GM12891 (cell line): Measurements from ENCODE around the gene CILP2.

Experiments
- DNase-seq: peaks from one replicate; pipeline ENCODE4 v3.0.0; 2011; ENCODE audit warnings: low spot score; ENCODE audit not compliant: insufficient read length
- FAIRE-seq: peaks from 2 replicates; lab custom pipeline; 2011; peaks lifted over from hg19 to GRCh38; lab: Jason Lieb, UNC
- PAX5 ChIP-seq: IDR thresholded peaks from 2 replicates; pipeline ENCODE4 v1.6.1; 2011; ENCODE audit warnings: low read length, moderate library complexity, mild to moderate bottlenecking; ENCODE audit not compliant: insufficient read depth, severe bottlenecking
- POLR2A ChIP-seq: IDR thresholded peaks from 2 replicates; pipeline ENCODE4 v1.6.1; 2011; ENCODE audit warnings: low read depth, low read length, control low read depth
- POLR2AphosphoS5 ChIP-seq: IDR thresholded peaks from 2 replicates; pipeline ENCODE4 v1.6.1; 2011; ENCODE audit warnings: low read depth, low read length, control low read depth
- POU2F2 ChIP-seq: IDR thresholded peaks from 2 replicates; pipeline ENCODE4 v1.6.1; 2011; ENCODE audit warnings: low read depth, mild to moderate bottlenecking, control low read depth, low read length, moderate library complexity
- SPI1 ChIP-seq: IDR thresholded peaks from 2 replicates; pipeline ENCODE4 v1.6.1; 2011; ENCODE audit warnings: low read depth, low read length, control low read depth
- TAF1 ChIP-seq: IDR thresholded peaks from 2 replicates; pipeline ENCODE4 v1.6.1; 2011; ENCODE audit warnings: low read depth, low read length, control low read depth

The CILP2 gene

GRCh38 chr19:19495614-19496603 is 42.2 kb upstream of the CILP2 start:
- TF ChIP-seq PAX5 (no peak), POLR2A (no peak), POLR2AphosphoS5 (no peak)
- FAIRE-seq (no peak), DNase-seq (no peak)

GRCh38 chr19:19498255-19498991 is 39.6 kb upstream of the CILP2 start:
- FAIRE-seq (no peak), DNase-seq (no peak)
- no peak for TF ChIP-seq POU2F2
- TF ChIP-seq PAX5 = no peak
- no peak for TF ChIP-seq TAF1
- TF ChIP-seq POLR2A = no peak
- no peak for TF ChIP-seq POLR2AphosphoS5
- no peak for TF ChIP-seq SPI1

- FAIRE-seq = no peak
- TF ChIP-seq POLR2AphosphoS5 = no peak
- no peak for DNase-seq
Observed at GRCh38 chr19:19499272-19499995, 38.6 kb upstream of the CILP2 start.

GRCh38 chr19:19500975-19501644 is 37.0 kb upstream of the CILP2 start:
- TF ChIP-seq POU2F2 = no peak
- no peak for TF ChIP-seq POLR2A
- TF ChIP-seq POLR2AphosphoS5 = no peak
- TF ChIP-seq SPI1 = no peak
- no peak for TF ChIP-seq PAX5
- TF ChIP-seq TAF1 = no peak
- DNase-seq (no peak), FAIRE-seq (no peak)

- DNase-seq (no peak), FAIRE-seq (no peak)
- TF ChIP-seq POU2F2 (no peak), TAF1 (no peak), SPI1 (no peak), POLR2A (no peak), POLR2AphosphoS5 (no peak), PAX5 (no peak)
Observed at GRCh38 chr19:19501798-19502197, 36.3 kb upstream of the CILP2 start.

GRCh38 chr19:19502281-19502680 is 35.8 kb upstream of the CILP2 start:
- FAIRE-seq (no peak), DNase-seq (no peak)

GRCh38 chr19:19502808-19503602 is 35.1 kb upstream of the CILP2 start:
- no peak for DNase-seq
- TF ChIP-seq TAF1 = no peak
- no peak for TF ChIP-seq POLR2AphosphoS5
- no peak for TF ChIP-seq PAX5
- FAIRE-seq = no peak

More at GRCh38 chr19:19502281-19502680, 35.8 kb upstream of the CILP2 start:
- TF ChIP-seq POLR2AphosphoS5 (no peak), TAF1 (no peak), PAX5 (no peak), POLR2A (no peak), SPI1 (no peak), POU2F2 (no peak)

- FAIRE-seq = no peak
- no peak for DNase-seq
- TF ChIP-seq POU2F2 = no peak
- TF ChIP-seq TAF1 = no peak
- TF ChIP-seq POLR2A = no peak
- TF ChIP-seq POLR2AphosphoS5 = no peak
- no peak for TF ChIP-seq PAX5
- TF ChIP-seq SPI1 = no peak
Observed at GRCh38 chr19:19504754-19505668, 33.1 kb upstream of the CILP2 start.
